Loucy (cell line): ENCODE results near the gene FGFR2.

Experiments
- H2AFZ ChIP-seq: fragments of 200-600 bp; sonication (generic); 2 replicates; pipeline ENCODE4 v1.6.0; 2016; ENCODE audit warnings: antibody characterized with exemption, mild to moderate bottlenecking, low read length, moderate library complexity
- H3F3A ChIP-seq: fragments of 200-600 bp; 2 replicates; pipeline ENCODE4 v1.6.0; 2016; ENCODE audit warnings: antibody characterized with exemption, low read depth, mild to moderate bottlenecking
- H3K27me3 ChIP-seq: fragments of 200-600 bp; sonication (generic); 2 replicates; pipeline ENCODE4 v1.6.1; 2014; ENCODE audit warnings: low read length, mild to moderate bottlenecking; ENCODE audit not compliant: insufficient read depth, poor library complexity, severe bottlenecking
- H3K36me3 ChIP-seq: fragments of 200-600 bp; sonication (generic); 2 replicates; pipeline ENCODE4 v1.6.1; 2016; ENCODE audit warnings: low read length; ENCODE audit not compliant: insufficient read depth
- H3K4me1 ChIP-seq: fragments of 200-600 bp; sonication (generic); 2 replicates; pipeline ENCODE4 v1.5.1; 2014; ENCODE audit warnings: low read length, mild to moderate bottlenecking; ENCODE audit not compliant: insufficient read depth, poor library complexity, severe bottlenecking
- H3K4me2 ChIP-seq: fragments of 200-600 bp; sonication (generic); 2 replicates; pipeline ENCODE4 v1.6.0; 2014; ENCODE audit warnings: antibody characterized with exemption, low read length, low read depth, mild to moderate bottlenecking; ENCODE audit not compliant: poor library complexity, severe bottlenecking
- H3K4me3 ChIP-seq: fragments of 200-600 bp; sonication (generic); 2 replicates; pipeline ENCODE4 v1.5.1; 2014; ENCODE audit warnings: low read length, mild to moderate bottlenecking, mixed read lengths; ENCODE audit not compliant: poor library complexity, severe bottlenecking
- H3K79me2 ChIP-seq: fragments of 200-600 bp; sonication (generic); 2 replicates; pipeline ENCODE4 v1.6.1; 2014; ENCODE audit warnings: low read length; ENCODE audit not compliant: insufficient read depth
- H3K9ac ChIP-seq: fragments of 200-600 bp; sonication (generic); 2 replicates; pipeline ENCODE4 v1.6.0; 2014; ENCODE audit warnings: mild to moderate bottlenecking, low read depth, low read length, moderate library complexity; ENCODE audit not compliant: poor library complexity, severe bottlenecking
- H3K9me2 ChIP-seq: fragments of 200-600 bp; sonication (generic); replicated peaks from 2 replicates; pipeline ENCODE4 v1.6.1; 2016; ENCODE audit warnings: low read depth, low read length, mixed read lengths
- H3K9me3 ChIP-seq: fragments of 200-600 bp; sonication (generic); 2 replicates; pipeline ENCODE4 v1.6.1; 2014; ENCODE audit warnings: mild to moderate bottlenecking, antibody characterized with exemption, low read length, low read depth; ENCODE audit not compliant: insufficient read depth
- H4K20me1 ChIP-seq: fragments of 200-600 bp; sonication (generic); 2 replicates; pipeline ENCODE4 v1.6.0; 2014; ENCODE audit warnings: antibody characterized with exemption, low read length, mild to moderate bottlenecking; ENCODE audit not compliant: insufficient read depth, poor library complexity, severe bottlenecking
- EZH2phosphoT487 ChIP-seq: fragments of 200-600 bp; IDR thresholded peaks from 2 replicates; pipeline ENCODE4 v1.6.1; 2018; ENCODE audit warnings: antibody characterized with exemption, mild to moderate bottlenecking, moderate library complexity, borderline replicate concordance
- TF ChIP-seq, protein P1 (sequence below): fragments of 200-600 bp; sonication (generic); conservative IDR thresholded peaks from 2 replicates; pipeline ENCODE4 v1.5.1; 2014; ENCODE audit warnings: mild to moderate bottlenecking, antibody characterized with exemption, low read length

Gene FGFR2

DNA sequence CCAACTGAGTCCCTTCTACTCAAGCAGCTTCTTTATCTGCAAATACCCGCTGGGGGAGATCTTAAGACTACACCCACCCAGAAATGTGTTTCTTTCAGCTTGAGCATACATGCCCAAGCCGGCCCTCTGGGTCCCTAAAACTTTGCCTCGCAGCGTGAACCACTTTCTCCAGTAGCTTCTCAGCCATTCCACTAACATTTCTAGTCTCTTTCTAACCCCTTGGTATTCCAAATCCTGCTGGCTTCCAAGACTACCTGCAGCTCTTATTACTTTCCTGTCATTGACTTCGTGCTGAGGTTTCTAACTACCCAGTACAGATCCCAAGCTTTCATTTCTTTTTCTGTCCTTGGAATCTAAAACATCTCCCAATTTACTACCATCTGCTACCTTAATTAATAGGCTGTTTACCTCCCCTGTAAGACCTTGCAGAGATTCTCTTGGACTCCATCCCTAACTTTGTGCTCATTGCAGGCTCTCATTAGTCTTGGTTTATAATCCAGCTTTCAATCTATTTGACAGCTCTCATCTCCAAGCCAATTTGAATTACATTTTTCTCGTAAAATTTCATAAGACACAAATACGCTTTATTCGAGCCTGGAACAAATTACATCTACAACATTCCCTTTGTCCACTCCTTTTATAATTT, 153.6 kb downstream of the FGFR2 start:
- H3F3A ChIP-seq, result no peaks in the 10 kb centered on the region
- H3K4me3 ChIP-seq, result no peak overlapping the region
- no peak overlapping the region for H3K9ac ChIP-seq
- H3K9me3 ChIP-seq, result no peaks in the 10 kb centered on the region
- H3K9me2 ChIP-seq, result no peaks in the 10 kb centered on the region
- H2AFZ ChIP-seq, result no peak overlapping the region
- no peaks in the 10 kb centered on the region for H4K20me1 ChIP-seq
- H3K4me2 ChIP-seq, result no peak overlapping the region
- H3K27me3 ChIP-seq, result no peaks in the 10 kb centered on the region
- no peaks in the 10 kb centered on the region for H3K36me3 ChIP-seq
- no peaks in the 10 kb centered on the region for H3K79me2 ChIP-seq
- H3K4me1 ChIP-seq, result no peaks in the 10 kb centered on the region
- no peak for TF ChIP-seq EZH2phosphoT487
- TF ChIP-seq, protein P1, sequence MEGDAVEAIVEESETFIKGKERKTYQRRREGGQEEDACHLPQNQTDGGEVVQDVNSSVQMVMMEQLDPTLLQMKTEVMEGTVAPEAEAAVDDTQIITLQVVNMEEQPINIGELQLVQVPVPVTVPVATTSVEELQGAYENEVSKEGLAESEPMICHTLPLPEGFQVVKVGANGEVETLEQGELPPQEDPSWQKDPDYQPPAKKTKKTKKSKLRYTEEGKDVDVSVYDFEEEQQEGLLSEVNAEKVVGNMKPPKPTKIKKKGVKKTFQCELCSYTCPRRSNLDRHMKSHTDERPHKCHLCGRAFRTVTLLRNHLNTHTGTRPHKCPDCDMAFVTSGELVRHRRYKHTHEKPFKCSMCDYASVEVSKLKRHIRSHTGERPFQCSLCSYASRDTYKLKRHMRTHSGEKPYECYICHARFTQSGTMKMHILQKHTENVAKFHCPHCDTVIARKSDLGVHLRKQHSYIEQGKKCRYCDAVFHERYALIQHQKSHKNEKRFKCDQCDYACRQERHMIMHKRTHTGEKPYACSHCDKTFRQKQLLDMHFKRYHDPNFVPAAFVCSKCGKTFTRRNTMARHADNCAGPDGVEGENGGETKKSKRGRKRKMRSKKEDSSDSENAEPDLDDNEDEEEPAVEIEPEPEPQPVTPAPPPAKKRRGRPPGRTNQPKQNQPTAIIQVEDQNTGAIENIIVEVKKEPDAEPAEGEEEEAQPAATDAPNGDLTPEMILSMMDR, result no peak

DNA sequence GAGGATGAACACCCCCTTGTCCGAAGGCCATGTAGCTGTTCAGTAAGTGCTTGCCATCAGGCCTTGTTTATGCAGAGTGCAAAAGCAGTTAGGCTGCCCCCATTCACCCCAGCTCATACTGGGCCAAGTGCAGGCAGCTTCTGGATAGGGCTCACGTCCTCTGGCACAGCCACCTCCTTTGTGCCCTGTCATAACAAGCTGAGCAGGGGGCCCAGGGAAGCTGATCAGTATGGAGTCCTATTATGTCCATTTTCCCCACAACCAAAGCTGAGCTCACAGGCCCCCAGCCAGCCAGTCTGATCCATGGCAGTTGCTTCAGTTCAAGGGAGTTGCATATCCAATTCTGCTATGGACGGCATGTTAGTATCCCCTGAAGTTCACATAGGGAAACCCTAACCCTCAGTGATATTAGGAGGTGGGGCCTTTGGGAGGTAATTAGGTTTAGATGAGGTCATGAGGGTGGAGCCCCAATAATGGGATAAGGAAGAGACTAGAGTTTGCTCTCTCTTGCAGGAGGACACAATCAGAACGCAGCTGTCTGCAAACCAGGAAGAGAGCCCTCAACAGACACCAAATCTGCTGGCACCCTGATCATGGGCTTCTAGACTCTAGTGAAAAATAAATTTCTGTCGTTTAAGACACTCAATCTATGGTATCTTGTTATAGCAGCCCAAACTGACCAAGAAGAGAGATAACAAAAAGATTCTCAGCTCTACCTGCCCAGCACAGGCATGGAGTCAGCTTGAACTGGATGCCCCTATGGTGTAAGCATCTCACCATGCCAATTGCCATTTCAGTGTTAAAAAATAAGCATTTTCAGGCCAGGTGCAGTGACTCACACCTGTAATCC, 155.9 kb downstream of the FGFR2 start:
- TF ChIP-seq, protein P1, result no peak
- no peak for TF ChIP-seq EZH2phosphoT487
- Histone ChIP-seq H2AFZ (no peak overlapping the region), H3K36me3 (no peaks in the 10 kb centered on the region), H3K4me1 (no peaks in the 10 kb centered on the region), H3K9me2 (no peaks in the 10 kb centered on the region), H3K4me3 (no peak overlapping the region), H3F3A (no peaks in the 10 kb centered on the region), H3K9me3 (no peaks in the 10 kb centered on the region), H3K4me2 (no peak overlapping the region), H4K20me1 (no peaks in the 10 kb centered on the region), H3K9ac (no peak overlapping the region), H3K79me2 (no peaks in the 10 kb centered on the region), H3K27me3 (no peaks in the 10 kb centered on the region)

DNA sequence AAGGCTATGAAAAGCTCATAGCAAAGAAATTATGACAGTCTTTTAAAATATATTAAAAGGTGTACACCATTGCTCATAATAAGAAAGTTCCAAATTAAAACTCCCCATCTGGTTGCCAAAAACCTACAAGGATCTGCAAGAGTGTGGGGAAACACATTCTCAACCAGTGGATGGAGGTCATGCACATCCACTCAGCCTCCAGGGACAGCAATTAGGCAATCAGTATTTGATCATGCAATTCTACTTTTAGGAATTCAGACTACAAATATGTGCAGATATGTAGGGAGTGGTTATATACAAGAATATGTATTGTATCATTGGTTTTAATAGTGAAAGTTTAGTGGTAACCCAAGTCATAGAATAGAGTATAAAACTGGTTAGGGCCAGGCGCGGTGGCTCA, 157.8 kb downstream of the FGFR2 start:
- H3K9me3 ChIP-seq, result no peaks in the 10 kb centered on the region
- no peak overlapping the region for H2AFZ ChIP-seq
- no peaks in the 10 kb centered on the region for H3F3A ChIP-seq
- no peak overlapping the region for H3K4me2 ChIP-seq
- H3K9me2 ChIP-seq, result no peaks in the 10 kb centered on the region
- H3K4me3 ChIP-seq, result no peak overlapping the region
- no peaks in the 10 kb centered on the region for H3K27me3 ChIP-seq
- no peaks in the 10 kb centered on the region for H3K79me2 ChIP-seq
- H4K20me1 ChIP-seq, result no peaks in the 10 kb centered on the region
- H3K36me3 ChIP-seq, result no peaks in the 10 kb centered on the region
- TF ChIP-seq, protein P1, result no peak
- no peak for TF ChIP-seq EZH2phosphoT487
- H3K9ac ChIP-seq, result no peak overlapping the region
- no peaks in the 10 kb centered on the region for H3K4me1 ChIP-seq
